Kidney (tissue), 14 donors: Measurements from ENCODE around the gene ATP7A. TPM values are rescaled to one million over a fixed set of nuclear protein-coding genes. Genes with fewer than 3 reads are reported as not detected.

Source experiments
- DNase-seq, 5 donors: peaks; one replicate each; pipeline ENCODE4 v3.0.0-alpha.2; 2013 to 2020
- FAIRE-seq: peaks from 2 replicates; lab custom pipeline; 2012; peaks lifted over from hg19 to GRCh38; lab: Jason Lieb, UNC
- H3K27ac ChIP-seq, 2 donors: one replicate each; pipeline ENCODE4 v1.7.0; 2013; ENCODE audit warnings: low read depth in 2 of 2, low read length in 2 of 2, inconsistent platforms in 1 of 2
- H3K27me3 ChIP-seq: one replicate; pipeline ENCODE4 v1.7.1; 2013; ENCODE audit warnings: low read length, inconsistent platforms; ENCODE audit not compliant: control insufficient read depth, insufficient read depth
- H3K36me3 ChIP-seq, 3 donors: one replicate each; pipeline versions ENCODE4 v1.7.0 to v1.7.1; 2013; ENCODE audit warnings: low read length in 3 of 3, control low read depth in 1 of 3, inconsistent platforms in 1 of 3; ENCODE audit not compliant: insufficient read depth in 3 of 3, control insufficient read depth in 2 of 3
- H3K4me1 ChIP-seq, 3 donors: one replicate each; pipeline versions ENCODE4 v1.7.0 to v1.7.1; 2013; ENCODE audit warnings: low read length in 3 of 3, inconsistent platforms in 1 of 3, low read depth in 1 of 3; ENCODE audit not compliant: control insufficient read depth in 2 of 3, insufficient read depth in 2 of 3
- H3K4me3 ChIP-seq, 3 donors: one replicate each; pipeline versions ENCODE4 v1.7.0 to v1.8.1; 2013; ENCODE audit warnings: low read length in 3 of 3, control low read depth in 1 of 3, inconsistent platforms in 1 of 3
- H3K9ac ChIP-seq, 3 donors: one replicate each; pipeline versions ENCODE4 v1.7.0 to v1.7.1; 2013; ENCODE audit warnings: low read length in 3 of 3, control low read depth in 1 of 3, inconsistent platforms in 1 of 3
- H3K9me3 ChIP-seq, 3 donors: one replicate each; pipeline versions ENCODE4 v1.7.0 to v1.7.1; 2013; ENCODE audit warnings: low read length in 3 of 3, control low read depth in 1 of 3, inconsistent platforms in 1 of 3; ENCODE audit not compliant: control insufficient read depth in 2 of 3, insufficient read depth in 1 of 3
- CTCF ChIP-seq: IDR thresholded peaks from 3 replicates; pipeline ENCODE4 v1.5.1; 2012; ENCODE audit warnings: mild to moderate bottlenecking, moderate library complexity, borderline replicate concordance; ENCODE audit not compliant: insufficient read depth; ENCODE audit errors: extremely low read depth
- intact Hi-C: fragments of 100-400 bp; cut with DNase I; formaldehyde crosslinking; loops from one replicate; pipeline ENCODE4 v1.11.1; 2022
- polyA plus RNA-seq: library from polyadenylated mRNA; stranded (reverse); fragments of 350-450 nt; fragmentation: Illumina TruSeq; extraction: RNeasy Lipid Tissue Mini Kit (QIAGEN cat#74804); gene quantifications from one replicate; pipeline ENCODE4 v1.2.3, GENCODE V29; 2014; ENCODE audit warnings: low read depth, low replicate concordance; ENCODE audit not compliant: insufficient read depth
- total RNA-seq: library from RNA; stranded (reverse); fragmentation: NEBNext Ultra II Directional; extraction: Animal tissue kit (Norgen Biotek cat#: 25700); gene quantifications from one replicate; pipeline ENCODE4 v1.2.1, GENCODE V29; 2021
- donor health status: control.
- donor health status: control.
- donor health status: control.
- donor health status: control.
- donor health status: control.
- donor health status: DM: yes; HTN: yes; CAD: no.
- donor health status: Normal renal cell carcinoma (clear cell type).

Gene ATP7A
- total and polyA plus RNA-seq, 2 donors from 2014 or later, result 1.9 to 11.9 TPM

DNA sequence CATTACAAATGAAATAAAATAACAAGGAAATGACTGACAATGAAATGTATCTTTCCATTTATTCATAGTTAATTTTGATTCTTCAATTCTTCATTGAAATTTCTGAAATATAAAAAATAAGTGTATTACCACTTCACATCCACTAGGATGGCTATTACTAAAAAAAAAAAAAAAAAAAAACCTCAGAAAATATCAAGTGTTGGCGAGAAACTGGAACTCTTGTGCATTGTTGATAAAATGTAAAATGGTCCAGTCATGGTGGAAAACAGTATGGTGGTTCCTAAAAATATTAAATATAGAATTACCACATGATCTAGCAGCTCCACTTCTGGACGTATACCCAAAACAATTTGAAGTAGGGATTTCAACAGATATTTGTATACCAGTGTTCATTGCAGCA is 36.1 kb downstream of the ATP7A start:
- TF ChIP-seq CTCF, result no peak
- H3K36me3 ChIP-seq, result no peaks in the 10 kb centered on the region
- DNase-seq (no peak), FAIRE-seq (peak; percentile 64)
- H3K27me3 ChIP-seq, result no peaks in the 10 kb centered on the region
- no peak overlapping the region for H3K27ac ChIP-seq
- no peaks in the 10 kb centered on the region for H3K4me1 ChIP-seq
- no peaks in the 10 kb centered on the region for H3K9me3 ChIP-seq
- intact Hi-C loops, result no loop called here
- H3K9ac ChIP-seq, result no peak overlapping the region
- no peak overlapping the region for H3K4me3 ChIP-seq

DNA sequence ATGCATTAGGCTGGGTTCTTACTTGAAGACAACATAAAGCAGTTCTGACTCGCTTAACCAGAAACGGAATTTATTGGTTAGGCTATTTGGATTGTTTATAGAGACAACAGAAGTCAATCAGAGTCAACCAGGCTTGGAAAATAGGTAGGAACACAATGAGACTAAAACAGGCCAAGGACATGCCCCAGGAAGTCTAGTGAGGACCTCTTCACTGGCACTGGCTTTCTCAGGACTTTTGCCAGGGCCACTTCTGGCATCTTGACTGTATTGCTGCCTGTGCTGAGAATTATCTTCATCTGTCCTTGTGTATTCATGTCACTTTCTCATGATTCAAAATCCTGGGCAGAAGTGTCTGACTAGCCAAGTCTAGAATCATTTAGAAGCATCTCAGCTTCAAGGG is 39.3 kb downstream of the ATP7A start:
- no peak overlapping the region for H3K27ac ChIP-seq
- H3K9ac ChIP-seq, result no peak overlapping the region
- DNase-seq (no peak), FAIRE-seq (no peak)
- no peak overlapping the region for H3K4me3 ChIP-seq
- no peaks in the 10 kb centered on the region for H3K27me3 ChIP-seq
- no peaks in the 10 kb centered on the region for H3K9me3 ChIP-seq
- intact Hi-C loops, result no loop called here
- no peaks in the 10 kb centered on the region for H3K36me3 ChIP-seq
- no peak for TF ChIP-seq CTCF
- no peaks in the 10 kb centered on the region for H3K4me1 ChIP-seq

- DNase-seq (no peak), FAIRE-seq (no peak)
- no peak overlapping the region for H3K4me3 ChIP-seq
- H3K27ac ChIP-seq, result no peak overlapping the region
- no peaks in the 10 kb centered on the region for H3K27me3 ChIP-seq
- no peaks in the 10 kb centered on the region for H3K9me3 ChIP-seq
- H3K4me1 ChIP-seq, result no peaks in the 10 kb centered on the region
- no peak for TF ChIP-seq CTCF
- no peaks in the 10 kb centered on the region for H3K36me3 ChIP-seq
- no peak overlapping the region for H3K9ac ChIP-seq
- intact Hi-C loops, result no loop called here
Observed at GRCh38 chrX:77952173-77952572, 41.7 kb downstream of the ATP7A start.

GRCh38 chrX:77953302-77953701 is 42.8 kb downstream of the ATP7A start:
- FAIRE-seq, result no peak
- H3K27me3 ChIP-seq, result no peaks in the 10 kb centered on the region
- H3K27ac ChIP-seq, result no peak overlapping the region
- H3K36me3 ChIP-seq, result no peaks in the 10 kb centered on the region
- DNase-seq, result no peak
- no peaks in the 10 kb centered on the region for H3K9me3 ChIP-seq
- no peak for TF ChIP-seq CTCF
- H3K4me1 ChIP-seq, result no peaks in the 10 kb centered on the region
- no peak overlapping the region for H3K4me3 ChIP-seq
- no peak overlapping the region for H3K9ac ChIP-seq
- intact Hi-C loops, result no loop called here
